GM21381 (cell line): ENCODE data around the gene HSD17B14.
"Not testable (repeated sequence)": the region's sequence is repeated elsewhere in the genome, so short reads cannot be mapped to it uniquely, and the experiment has no call there.

Source experiments
- ATAC-seq: cut with Tn5 transposase; IDR thresholded peaks from one replicate; pipeline ENCODE4 v1.9.1; 2021; ENCODE audit warnings: mild to moderate bottlenecking, moderate library complexity; ENCODE audit not compliant: unreplicated experiment

HSD17B14 gene

DNA sequence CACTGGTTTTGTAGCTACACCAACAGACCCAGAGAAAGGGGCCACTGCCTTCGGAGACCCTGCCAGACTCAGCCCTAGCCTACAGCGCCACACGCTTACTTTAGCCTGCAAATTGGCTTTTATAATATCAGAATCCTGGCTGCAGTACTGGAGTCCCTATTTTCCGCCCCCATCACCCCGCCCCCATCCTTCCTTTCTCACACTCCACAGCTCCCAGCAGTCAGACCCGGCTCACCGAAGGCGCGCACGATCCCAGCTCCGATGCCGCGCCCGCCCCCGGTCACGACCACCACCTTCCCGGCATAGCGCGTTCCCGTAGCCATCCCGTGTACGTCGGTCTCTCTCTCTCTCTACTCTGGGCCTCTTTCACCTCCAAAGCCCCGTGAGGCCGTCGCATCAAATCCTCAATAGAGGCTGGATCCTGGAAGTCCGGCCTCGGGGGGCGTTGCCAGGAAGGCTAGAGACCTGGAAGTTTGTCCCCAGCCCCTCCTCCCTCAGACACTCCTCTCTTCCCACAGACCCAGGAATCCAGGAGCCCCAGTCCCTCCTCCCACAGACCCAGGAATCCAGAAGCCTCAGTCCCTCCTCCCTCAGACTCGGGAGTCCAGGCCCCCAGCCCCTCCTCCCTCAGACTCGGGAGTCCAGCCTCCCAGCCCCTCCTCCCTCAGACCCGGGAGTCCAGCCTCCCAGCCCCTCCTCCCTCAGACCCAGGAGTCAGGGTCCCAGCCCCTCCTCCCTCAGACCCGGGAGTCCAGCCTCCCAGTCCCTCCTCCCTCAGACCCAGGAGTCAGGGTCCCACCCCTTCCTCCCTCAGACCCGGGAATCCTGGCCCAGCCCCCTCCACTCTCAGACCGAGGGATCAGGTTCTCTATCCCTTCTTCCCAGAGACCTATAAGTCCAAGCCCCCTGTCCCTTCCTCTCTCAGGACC, at the start of gene HSD17B14:
HSD17B14 (minus strand) TSS at position 403 of the 929 bp plus-strand sequence; CDS start at position 323, 80 bp downstream.
- no peak for ATAC-seq

- ATAC-seq, result no peak
These were observed 47.4 kb upstream of the HSD17B14 start for GRCh38 chr19:48883726-48884125.

DNA sequence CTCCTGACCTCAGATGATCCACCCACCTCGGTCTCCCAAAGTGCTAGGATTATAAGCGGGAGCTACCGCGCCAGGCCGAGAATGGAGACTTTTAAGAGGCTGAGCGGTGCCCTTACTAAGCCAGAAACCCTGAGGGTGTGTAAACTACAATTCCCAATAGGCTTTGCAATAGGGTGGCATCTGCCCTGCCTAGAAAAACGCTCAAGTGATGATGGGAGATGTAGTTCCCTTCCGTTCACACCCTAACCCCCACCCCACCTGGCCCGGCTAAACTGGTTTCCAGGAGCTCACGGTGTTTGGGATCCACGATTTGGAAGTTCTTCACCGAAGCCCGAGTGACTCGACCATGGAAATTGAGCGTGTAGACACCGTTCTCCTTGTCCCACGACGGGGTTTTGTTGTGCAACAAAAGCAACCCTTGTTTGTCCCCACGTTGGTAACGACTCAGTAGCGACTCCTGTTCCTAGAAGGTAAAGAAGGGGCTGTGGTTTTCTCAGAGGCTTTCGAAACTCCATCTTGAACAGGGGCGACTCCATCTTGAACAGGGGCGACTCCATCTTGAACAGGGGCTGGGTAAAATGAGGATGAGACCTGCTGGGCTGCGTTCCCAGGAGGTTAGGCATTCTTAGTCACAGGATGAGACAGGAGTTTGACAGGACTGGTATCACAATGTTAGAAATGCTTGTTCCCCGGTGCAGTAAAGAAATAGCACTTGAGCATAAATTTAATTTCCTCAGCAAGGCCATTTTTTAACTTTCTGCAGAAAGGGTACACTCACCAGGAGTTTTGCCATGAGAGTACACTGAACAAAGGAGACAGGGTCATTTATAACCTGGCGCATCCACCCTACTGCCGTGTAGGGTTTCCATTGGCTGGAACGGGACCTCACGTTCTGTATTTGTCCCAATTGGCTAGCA, 45.7 kb upstream of the HSD17B14 start:
- ATAC-seq, result no peak

GRCh38 chr19:48879696-48880095, 43.4 kb upstream of the HSD17B14 start:
- ATAC-seq, result not testable (repeated sequence)

DNA sequence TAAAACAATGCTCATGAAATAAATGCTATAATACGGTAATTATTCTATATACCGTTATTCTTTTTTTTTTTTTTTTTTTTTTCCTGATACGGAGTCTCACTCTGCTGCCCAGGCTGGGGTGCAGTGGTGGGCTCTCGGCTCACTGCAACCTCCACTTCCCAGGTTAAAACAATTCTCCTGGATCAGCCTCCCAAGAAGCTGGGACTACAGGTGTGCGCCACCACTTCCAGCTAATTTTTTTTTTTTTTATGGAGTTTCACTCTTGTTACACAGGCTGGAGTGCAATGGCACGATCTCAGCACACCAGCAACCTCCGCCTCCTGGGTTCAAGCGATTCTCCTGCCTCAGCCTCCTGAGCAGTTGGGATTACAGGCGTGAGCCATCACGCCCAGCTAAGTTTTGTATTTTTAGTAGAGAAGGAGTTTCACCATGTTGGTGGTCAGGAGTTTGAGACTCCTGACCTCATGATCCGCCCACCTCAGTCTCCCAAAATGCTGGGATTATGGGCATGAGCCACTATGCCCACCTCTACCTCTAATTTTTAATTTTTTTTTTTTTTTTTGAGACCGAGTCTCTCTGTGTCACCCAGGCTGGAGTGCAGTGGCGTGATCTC, 42.8 kb upstream of the HSD17B14 start:
- ATAC-seq, result no peak

- no peak for ATAC-seq
These were observed 42.1 kb upstream of the HSD17B14 start for GRCh38 chr19:48878196-48879024.

GRCh38 chr19:48877855-48878195, 41.5 kb upstream of the HSD17B14 start:
- ATAC-seq, result no peak

GRCh38 chr19:48876043-48876981, 40.0 kb upstream of the HSD17B14 start:
- ATAC-seq, result not testable (repeated sequence)

DNA sequence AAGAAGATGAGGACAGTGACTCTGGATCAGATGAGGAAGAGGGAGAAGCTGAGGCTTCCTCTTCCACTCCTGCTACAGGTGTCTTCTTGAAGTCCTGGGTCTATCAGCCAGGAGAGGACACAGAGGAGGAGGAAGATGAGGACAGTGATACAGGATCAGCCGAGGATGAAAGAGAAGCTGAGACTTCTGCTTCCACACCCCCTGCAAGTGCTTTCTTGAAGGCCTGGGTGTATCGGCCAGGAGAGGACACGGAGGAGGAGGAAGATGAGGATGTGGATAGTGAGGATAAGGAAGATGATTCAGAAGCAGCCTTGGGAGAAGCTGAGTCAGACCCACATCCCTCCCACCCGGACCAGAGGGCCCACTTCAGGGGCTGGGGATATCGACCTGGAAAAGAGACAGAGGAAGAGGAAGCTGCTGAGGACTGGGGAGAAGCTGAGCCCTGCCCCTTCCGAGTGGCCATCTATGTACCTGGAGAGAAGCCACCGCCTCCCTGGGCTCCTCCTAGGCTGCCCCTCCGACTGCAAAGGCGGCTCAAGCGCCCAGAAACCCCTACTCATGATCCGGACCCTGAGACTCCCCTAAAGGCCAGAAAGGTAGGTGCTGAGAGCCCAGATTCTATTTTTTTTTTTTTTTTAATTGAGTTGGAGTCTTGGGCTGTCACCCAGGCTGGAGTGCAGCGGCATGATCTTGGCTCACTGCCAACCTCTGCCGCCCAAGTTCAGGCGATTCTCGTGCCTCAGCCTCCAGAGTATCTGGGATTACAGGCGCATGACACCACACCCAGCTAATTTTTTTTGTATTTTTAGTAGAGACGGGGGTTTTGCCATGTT, 38.2 kb upstream of the HSD17B14 start:
- ATAC-seq, result no peak

DNA sequence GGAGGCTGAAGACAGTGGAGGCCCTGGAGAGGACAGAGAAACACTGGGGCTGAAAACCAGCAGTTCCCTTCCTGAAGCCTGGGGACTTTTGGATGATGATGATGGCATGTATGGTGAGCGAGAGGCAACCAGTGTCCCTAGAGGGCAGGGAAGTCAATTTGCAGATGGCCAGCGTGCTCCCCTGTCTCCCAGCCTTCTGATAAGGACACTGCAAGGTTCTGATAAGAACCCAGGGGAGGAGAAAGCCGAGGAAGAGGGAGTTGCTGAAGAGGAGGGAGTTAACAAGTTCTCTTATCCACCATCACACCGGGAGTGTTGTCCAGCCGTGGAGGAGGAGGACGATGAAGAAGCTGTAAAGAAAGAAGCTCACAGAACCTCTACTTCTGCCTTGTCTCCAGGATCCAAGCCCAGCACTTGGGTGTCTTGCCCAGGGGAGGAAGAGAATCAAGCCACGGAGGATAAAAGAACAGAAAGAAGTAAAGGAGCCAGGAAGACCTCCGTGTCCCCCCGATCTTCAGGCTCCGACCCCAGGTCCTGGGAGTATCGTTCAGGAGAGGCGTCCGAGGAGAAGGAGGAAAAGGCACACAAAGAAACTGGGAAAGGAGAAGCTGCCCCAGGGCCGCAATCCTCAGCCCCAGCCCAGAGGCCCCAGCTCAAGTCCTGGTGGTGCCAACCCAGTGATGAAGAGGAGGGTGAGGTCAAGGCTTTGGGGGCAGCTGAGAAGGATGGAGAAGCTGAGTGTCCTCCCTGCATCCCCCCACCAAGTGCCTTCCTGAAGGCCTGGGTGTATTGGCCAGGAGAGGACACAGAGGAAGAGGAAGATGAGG, 37.4 kb upstream of the HSD17B14 start:
- ATAC-seq, result no peak

- ATAC-seq, result no peak
These were observed 36.7 kb upstream of the HSD17B14 start for GRCh38 chr19:48872884-48873475.

GRCh38 chr19:48872182-48872883, 36.0 kb upstream of the HSD17B14 start, which contains the start of gene PPP1R15A:
TSS of gene PPP1R15A (plus strand) at chr19:48872421. CDS start at chr19:48873234, 813 bp downstream.
- peak; percentile 43 for ATAC-seq

GRCh38 chr19:48871471-48872181, 35.3 kb upstream of the HSD17B14 start:
- ATAC-seq, result not testable (repeated sequence)

- ATAC-seq, result no peak
These were observed 33.8 kb upstream of the HSD17B14 start for GRCh38 chr19:48870048-48870447.

DNA sequence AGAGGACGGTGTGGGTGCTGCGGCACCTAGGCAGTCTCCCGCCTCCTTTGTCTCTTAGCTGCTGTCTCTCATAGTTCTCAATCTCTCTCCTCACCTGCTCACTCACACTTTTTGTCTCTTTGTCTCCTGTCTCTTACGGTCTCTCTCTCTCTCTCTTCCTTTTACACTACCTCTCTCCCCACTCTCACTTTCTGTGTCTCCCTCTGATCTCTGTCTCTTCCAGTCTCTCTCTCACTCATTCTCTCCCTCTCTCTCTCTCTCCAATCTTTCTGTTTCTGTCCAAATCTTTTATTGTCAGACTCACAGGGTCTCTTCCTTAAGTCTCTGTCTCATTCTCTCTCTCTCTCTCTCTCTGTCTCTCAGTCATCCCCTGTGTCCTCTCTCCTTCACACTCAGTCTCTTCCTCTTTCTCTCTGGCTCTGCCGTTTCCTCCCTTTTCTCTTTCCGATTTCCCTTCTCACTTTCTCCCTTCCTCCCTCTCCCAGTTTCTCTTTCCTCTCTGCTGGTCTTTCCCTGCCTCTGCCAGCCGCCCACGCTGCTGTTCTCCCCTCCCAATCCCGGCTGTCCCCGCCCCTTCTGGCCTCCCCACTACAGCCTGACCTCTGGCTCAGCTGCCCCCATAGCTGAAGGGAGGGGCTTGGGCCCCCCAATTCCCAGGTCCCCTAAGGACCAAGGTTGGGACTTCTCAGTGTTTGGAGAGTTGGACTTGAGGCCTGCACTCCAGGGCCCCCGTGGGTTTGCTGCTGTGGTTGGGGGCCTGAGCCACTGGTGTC, 32.0 kb upstream of the HSD17B14 start, which contains the start of gene PLEKHA4:
PLEKHA4 (minus strand) TSS at position 504 of the 773 bp plus-strand sequence. CDS start 997 bp downstream, outside the sequence.
- no peak for ATAC-seq
